ENCODE data around the gene IGFBPL1.

- TF ChIP-seq, protein P1, sequence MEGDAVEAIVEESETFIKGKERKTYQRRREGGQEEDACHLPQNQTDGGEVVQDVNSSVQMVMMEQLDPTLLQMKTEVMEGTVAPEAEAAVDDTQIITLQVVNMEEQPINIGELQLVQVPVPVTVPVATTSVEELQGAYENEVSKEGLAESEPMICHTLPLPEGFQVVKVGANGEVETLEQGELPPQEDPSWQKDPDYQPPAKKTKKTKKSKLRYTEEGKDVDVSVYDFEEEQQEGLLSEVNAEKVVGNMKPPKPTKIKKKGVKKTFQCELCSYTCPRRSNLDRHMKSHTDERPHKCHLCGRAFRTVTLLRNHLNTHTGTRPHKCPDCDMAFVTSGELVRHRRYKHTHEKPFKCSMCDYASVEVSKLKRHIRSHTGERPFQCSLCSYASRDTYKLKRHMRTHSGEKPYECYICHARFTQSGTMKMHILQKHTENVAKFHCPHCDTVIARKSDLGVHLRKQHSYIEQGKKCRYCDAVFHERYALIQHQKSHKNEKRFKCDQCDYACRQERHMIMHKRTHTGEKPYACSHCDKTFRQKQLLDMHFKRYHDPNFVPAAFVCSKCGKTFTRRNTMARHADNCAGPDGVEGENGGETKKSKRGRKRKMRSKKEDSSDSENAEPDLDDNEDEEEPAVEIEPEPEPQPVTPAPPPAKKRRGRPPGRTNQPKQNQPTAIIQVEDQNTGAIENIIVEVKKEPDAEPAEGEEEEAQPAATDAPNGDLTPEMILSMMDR (IDR thresholded peaks at IDR 0.05; ENCODE audit: low read depth, low read length, poor library complexity, severe bottlenecking): no peak
- TF ChIP-seq EZH2phosphoT487 (IDR thresholded peaks at IDR 0.05; ENCODE audit: borderline replicate concordance, low read length): no peak
Observed at GRCh38 chr9:38384990-38385848, 39.0 kb downstream of the IGFBPL1 start.
